Type B pancreatic cell (in vitro differentiated cells): ENCODE results near the gene KIF11. TPM values are rescaled to one million over a fixed set of nuclear protein-coding genes. Genes with fewer than 3 reads are reported as not detected.

Experiments
- DNase-seq: peaks from one replicate; pipeline ENCODE4 v3.0.0; 2021; ENCODE audit warnings: mixed read lengths; ENCODE audit not compliant: unreplicated experiment; ENCODE audit errors: extremely low spot score
- H3K27ac Mint-ChIP-seq: 2 replicates; pipeline ENCODE4 v1.8.0; 2021; ENCODE audit warnings: mild to moderate bottlenecking, mixed read lengths
- H3K27me3 Mint-ChIP-seq: 2 replicates; pipeline ENCODE4 v1.8.0; 2021; ENCODE audit warnings: mixed read lengths
- H3K36me3 Mint-ChIP-seq: 2 replicates; pipeline ENCODE4 v1.8.0; 2021; ENCODE audit warnings: mixed read lengths
- H3K4me1 Mint-ChIP-seq: one replicate; pipeline ENCODE4 v1.8.0; 2021; ENCODE audit warnings: mixed read lengths; ENCODE audit not compliant: unreplicated experiment
- H3K4me3 Mint-ChIP-seq: 2 replicates; pipeline ENCODE4 v1.8.0; 2021; ENCODE audit warnings: mild to moderate bottlenecking, mixed read lengths
- H3K9me3 Mint-ChIP-seq: 2 replicates; pipeline ENCODE4 v1.8.0; 2021; ENCODE audit warnings: mixed read lengths
- total RNA-seq: library from RNA; stranded (reverse); gene quantifications from 2 replicates; pipeline ENCODE4 v1.2.1, GENCODE V29; 2021; ENCODE audit warnings: low replicate concordance
- TF ChIP-seq, protein P1 (sequence below): fragments of 200-600 bp; sonication (generic); conservative IDR thresholded peaks from 2 replicates; pipeline ENCODE4 v1.5.0; 2021; ENCODE audit warnings: antibody characterized with exemption, mild to moderate bottlenecking

KIF11 gene
- total RNA-seq, 1 donor from 2014 or later = 40.6 TPM

GRCh38 chr10:92655426-92655825, 62.5 kb downstream of the KIF11 start:
- H3K4me3 Mint-ChIP-seq = no peak overlapping the region
- peaks cover 11% of the 10 kb centered on the region for H3K36me3 Mint-ChIP-seq
- no peak for DNase-seq
- TF ChIP-seq, protein P1, sequence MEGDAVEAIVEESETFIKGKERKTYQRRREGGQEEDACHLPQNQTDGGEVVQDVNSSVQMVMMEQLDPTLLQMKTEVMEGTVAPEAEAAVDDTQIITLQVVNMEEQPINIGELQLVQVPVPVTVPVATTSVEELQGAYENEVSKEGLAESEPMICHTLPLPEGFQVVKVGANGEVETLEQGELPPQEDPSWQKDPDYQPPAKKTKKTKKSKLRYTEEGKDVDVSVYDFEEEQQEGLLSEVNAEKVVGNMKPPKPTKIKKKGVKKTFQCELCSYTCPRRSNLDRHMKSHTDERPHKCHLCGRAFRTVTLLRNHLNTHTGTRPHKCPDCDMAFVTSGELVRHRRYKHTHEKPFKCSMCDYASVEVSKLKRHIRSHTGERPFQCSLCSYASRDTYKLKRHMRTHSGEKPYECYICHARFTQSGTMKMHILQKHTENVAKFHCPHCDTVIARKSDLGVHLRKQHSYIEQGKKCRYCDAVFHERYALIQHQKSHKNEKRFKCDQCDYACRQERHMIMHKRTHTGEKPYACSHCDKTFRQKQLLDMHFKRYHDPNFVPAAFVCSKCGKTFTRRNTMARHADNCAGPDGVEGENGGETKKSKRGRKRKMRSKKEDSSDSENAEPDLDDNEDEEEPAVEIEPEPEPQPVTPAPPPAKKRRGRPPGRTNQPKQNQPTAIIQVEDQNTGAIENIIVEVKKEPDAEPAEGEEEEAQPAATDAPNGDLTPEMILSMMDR = no peak
- H3K9me3 Mint-ChIP-seq = peaks cover 4% of the 10 kb centered on the region
- no peaks in the 10 kb centered on the region for H3K4me1 Mint-ChIP-seq
- H3K27me3 Mint-ChIP-seq = no peaks in the 10 kb centered on the region
- no peak overlapping the region for H3K27ac Mint-ChIP-seq

- no peak overlapping the region for H3K27ac Mint-ChIP-seq
- no peak for DNase-seq
- no peaks in the 10 kb centered on the region for H3K27me3 Mint-ChIP-seq
- H3K4me1 Mint-ChIP-seq = no peaks in the 10 kb centered on the region
- peaks cover 11% of the 10 kb centered on the region for H3K36me3 Mint-ChIP-seq
- peaks cover 4% of the 10 kb centered on the region for H3K9me3 Mint-ChIP-seq
- no peak overlapping the region for H3K4me3 Mint-ChIP-seq
- TF ChIP-seq, protein P1 = no peak
Measured at GRCh38 chr10:92656266-92656961, 63.5 kb downstream of the KIF11 start.

- no peak overlapping the region for H3K27ac Mint-ChIP-seq
- H3K4me3 Mint-ChIP-seq = no peak overlapping the region
- H3K27me3 Mint-ChIP-seq = no peaks in the 10 kb centered on the region
- TF ChIP-seq, protein P1 = no peak
- H3K9me3 Mint-ChIP-seq = peaks cover 4% of the 10 kb centered on the region
- H3K4me1 Mint-ChIP-seq = no peaks in the 10 kb centered on the region
- H3K36me3 Mint-ChIP-seq = peaks cover 11% of the 10 kb centered on the region
- no peak for DNase-seq
Measured at GRCh38 chr10:92657024-92657423, 64.1 kb downstream of the KIF11 start.

- H3K27ac Mint-ChIP-seq = no peak overlapping the region
- DNase-seq = no peak
- H3K27me3 Mint-ChIP-seq = no peaks in the 10 kb centered on the region
- H3K4me3 Mint-ChIP-seq = no peak overlapping the region
- TF ChIP-seq, protein P1 = no peak
- H3K36me3 Mint-ChIP-seq = no peaks in the 10 kb centered on the region
- H3K9me3 Mint-ChIP-seq = peaks cover 12% of the 10 kb centered on the region
- H3K4me1 Mint-ChIP-seq = no peaks in the 10 kb centered on the region
Measured at GRCh38 chr10:92662848-92663247, 69.9 kb downstream of the KIF11 start.

DNA sequence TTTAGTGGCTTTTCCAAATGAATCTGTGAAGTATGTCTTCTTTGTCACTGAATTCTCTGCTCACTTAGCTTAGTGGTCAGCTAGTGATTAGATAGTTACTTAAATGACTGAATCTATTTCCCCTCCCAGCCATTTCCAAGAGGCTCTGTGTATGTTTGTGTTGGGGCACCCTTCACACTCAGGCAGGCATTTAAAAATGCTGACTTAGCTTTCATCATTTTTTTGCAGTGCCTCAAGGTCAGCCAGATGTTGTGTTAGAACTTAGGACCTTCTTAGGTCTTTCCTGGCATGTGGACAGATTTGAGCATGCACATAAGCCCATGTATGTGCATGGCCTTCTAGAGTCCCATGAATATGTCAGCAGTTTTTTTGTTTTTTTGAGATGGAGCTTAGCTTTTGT, 71.4 kb downstream of the KIF11 start:
- Mint-ChIP-seq H3K9me3 (peaks cover 9% of the 10 kb centered on the region), H3K27me3 (no peaks in the 10 kb centered on the region), H3K36me3 (no peaks in the 10 kb centered on the region), H3K4me3 (no peak overlapping the region), H3K4me1 (no peaks in the 10 kb centered on the region), H3K27ac (no peak overlapping the region)
- no peak for DNase-seq
- TF ChIP-seq, protein P1 = no peak

DNA sequence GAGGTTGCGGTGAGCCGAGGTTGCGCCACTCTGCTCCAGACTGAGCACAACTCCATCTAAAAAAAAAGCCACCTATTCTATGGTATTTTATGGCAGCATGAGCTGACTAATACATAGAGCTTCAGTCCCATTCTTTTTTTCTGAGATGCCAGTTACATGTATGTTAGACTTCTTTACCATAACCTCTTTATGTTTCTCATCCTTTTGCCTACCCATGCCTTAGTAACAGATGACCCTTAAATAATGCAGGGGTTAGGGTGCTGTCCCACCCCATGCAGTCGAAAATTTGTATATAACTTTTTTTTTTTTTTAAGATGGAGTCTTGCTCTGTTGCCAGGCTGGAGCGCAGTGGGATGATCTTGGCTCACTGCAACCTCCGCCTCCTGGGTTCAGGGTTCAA, 74.1 kb downstream of the KIF11 start:
- H3K27ac Mint-ChIP-seq = no peak overlapping the region
- no peaks in the 10 kb centered on the region for H3K36me3 Mint-ChIP-seq
- DNase-seq = no peak
- H3K27me3 Mint-ChIP-seq = no peaks in the 10 kb centered on the region
- peaks cover 9% of the 10 kb centered on the region for H3K9me3 Mint-ChIP-seq
- H3K4me3 Mint-ChIP-seq = no peak overlapping the region
- TF ChIP-seq, protein P1 = no peak
- H3K4me1 Mint-ChIP-seq = no peaks in the 10 kb centered on the region
